Activated CD4-positive, alpha-beta memory T cell treated with anti-CD3 and anti-CD28 coated beads, Interleukin-2, amount 10 ng/mL, durations not matched to agents 7 days and 5 days (primary cell): ENCODE results near the gene PRRX1. TPM values are rescaled to one million over a fixed set of nuclear protein-coding genes. Genes with fewer than 3 reads are reported as not detected.

Experiments
- CTCF ChIA-PET: fragments of 350-600 bp; sonication (Branson Sonifier 250); formaldehyde crosslinking; loops from one replicate; lab custom pipeline; 2021; ENCODE audit warnings: antibody characterized with exemption, inconsistent platforms; lab: Charles Lee
- POLR2A ChIA-PET: fragments of 350-600 bp; sonication (Branson Sonifier 250); formaldehyde crosslinking; loops from one replicate; lab custom pipeline; 2021; ENCODE audit warnings: antibody characterized with exemption; lab: Charles Lee
- DNase-seq: peaks from one replicate; pipeline ENCODE4 v3.0.0-alpha.2; 2020
- H3K27ac Mint-ChIP-seq: one replicate; pipeline ENCODE4 v1.8.0; 2021; ENCODE audit warnings: mild to moderate bottlenecking, mixed read lengths
- H3K27me3 Mint-ChIP-seq: one replicate; pipeline ENCODE4 v1.8.0; 2021; ENCODE audit warnings: mixed read lengths
- H3K36me3 Mint-ChIP-seq: one replicate; pipeline ENCODE4 v1.8.0; 2021; ENCODE audit warnings: low read depth, mixed read lengths
- H3K4me1 Mint-ChIP-seq: one replicate; pipeline ENCODE4 v1.8.0; 2021; ENCODE audit warnings: mixed read lengths
- H3K4me3 Mint-ChIP-seq: one replicate; pipeline ENCODE4 v1.8.0; 2021; ENCODE audit warnings: mild to moderate bottlenecking, mixed read lengths
- H3K9me3 Mint-ChIP-seq: one replicate; pipeline ENCODE4 v1.8.0; 2021; ENCODE audit warnings: mixed read lengths
- total RNA-seq, 2 experiments: library from RNA; stranded (reverse); gene quantifications; one replicate each; pipeline ENCODE4 v1.2.3, GENCODE V29; 2021

PRRX1 gene
- total RNA-seq, 2 experiments from 2014 or later, result not detected

DNA sequence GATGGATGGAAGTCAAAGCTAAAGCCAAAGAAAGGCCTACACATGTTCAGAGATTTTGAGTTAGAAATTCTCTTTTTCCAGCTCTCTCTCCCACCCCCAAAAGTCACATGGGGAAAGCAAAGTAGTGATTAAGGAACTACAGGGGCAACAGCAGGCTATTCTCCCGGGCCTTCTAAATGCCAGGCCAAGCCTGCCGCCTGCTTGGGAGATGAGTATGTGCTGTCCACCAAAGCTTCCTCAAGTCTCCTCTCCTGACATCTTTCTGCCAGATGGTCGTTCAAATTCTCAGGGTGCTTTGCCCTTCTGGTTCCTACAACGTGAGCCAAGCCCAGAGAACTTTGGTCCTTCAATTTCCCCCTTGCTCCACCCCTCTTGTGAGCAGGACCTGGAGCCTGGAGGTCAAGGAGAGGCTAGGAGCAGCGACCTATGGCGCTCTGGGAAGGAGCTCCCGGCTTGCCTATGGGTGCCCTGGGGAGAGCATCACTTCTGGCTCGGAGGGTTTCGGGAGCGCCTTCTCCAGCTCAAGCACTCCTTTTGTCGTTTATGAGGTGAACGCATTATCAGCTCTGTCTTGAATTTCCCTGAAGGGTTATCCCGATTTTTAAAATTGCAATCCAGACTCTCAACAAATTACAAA is 4.4 kb upstream of the PRRX1 start:
- H3K27ac Mint-ChIP-seq, result no peak overlapping the region
- ChIA-PET CTCF (no interaction called here), POLR2A (no interaction called here)
- peaks cover 62% of the 10 kb centered on the region for H3K27me3 Mint-ChIP-seq
- DNase-seq, result no peak
- H3K4me3 Mint-ChIP-seq, result no peak overlapping the region
- H3K9me3 Mint-ChIP-seq, result no peaks in the 10 kb centered on the region
- peaks cover 7% of the 10 kb centered on the region for H3K4me1 Mint-ChIP-seq
- H3K36me3 Mint-ChIP-seq, result no peaks in the 10 kb centered on the region

DNA sequence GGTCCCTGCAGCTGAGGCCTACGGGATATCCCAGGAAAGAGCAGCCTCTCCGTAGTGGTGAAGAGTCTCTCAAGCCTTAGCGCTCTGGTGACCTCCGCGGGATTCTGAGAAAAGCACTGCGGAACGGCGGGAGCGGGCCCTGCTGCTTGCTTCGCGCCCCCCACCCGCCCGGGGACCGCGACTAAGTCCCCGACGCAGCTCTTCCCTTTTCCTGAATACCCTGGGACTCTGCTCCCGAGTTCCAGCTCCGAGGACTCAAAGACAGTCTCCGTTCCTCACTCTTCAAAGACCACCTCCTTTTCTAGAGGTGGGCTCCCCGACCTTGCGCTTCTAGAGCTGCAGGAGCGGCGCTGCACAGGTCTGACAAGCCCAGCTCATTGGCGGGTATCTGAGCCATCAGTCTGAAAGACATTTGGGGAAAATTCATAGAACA is 3.6 kb upstream of the PRRX1 start:
- peaks cover 70% of the 10 kb centered on the region for H3K27me3 Mint-ChIP-seq
- no peak overlapping the region for H3K27ac Mint-ChIP-seq
- ChIA-PET POLR2A (no interaction called here), CTCF (no interaction called here)
- H3K36me3 Mint-ChIP-seq, result no peaks in the 10 kb centered on the region
- no peak overlapping the region for H3K4me3 Mint-ChIP-seq
- no peaks in the 10 kb centered on the region for H3K9me3 Mint-ChIP-seq
- H3K4me1 Mint-ChIP-seq, result peaks cover 14% of the 10 kb centered on the region
- no peak for DNase-seq

DNA sequence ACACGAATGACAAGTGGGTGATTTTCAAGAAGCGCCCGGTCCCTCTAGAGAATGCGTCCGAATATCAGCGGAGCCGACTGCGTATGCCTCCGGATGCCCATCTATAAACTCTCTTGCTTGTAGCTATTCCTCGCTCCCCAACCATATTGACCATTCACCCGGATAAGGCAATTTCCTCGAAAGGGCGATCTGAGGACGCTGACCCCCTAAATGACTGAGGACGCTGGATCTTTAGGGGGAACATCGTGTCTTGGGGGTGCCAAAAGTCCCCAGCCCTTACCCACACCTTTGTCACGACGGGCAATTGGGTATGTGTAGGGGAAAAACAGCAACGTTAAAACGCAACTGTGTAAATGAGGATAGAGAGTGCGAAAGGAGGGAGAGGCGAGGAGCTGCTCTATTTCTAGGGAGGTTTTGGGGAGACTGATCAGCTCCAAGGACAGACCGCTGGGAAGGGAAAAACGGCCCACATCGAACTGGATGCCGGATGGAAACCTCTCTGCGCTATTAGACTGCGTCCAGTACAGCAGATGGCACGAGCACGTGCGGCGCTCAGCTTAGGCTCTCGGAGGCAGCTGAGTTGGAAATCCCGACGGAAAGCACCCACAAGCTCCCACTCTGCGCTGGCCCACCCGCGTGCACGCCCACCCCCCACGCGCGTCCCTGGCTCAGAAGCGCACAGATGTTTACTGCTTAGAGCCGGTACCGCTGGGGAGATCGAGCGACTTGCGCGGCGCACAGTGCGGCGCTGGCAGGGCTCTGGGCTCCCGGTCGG is 2.9 kb upstream of the PRRX1 start:
- no peaks in the 10 kb centered on the region for H3K9me3 Mint-ChIP-seq
- POLR2A ChIA-PET, result no interaction called here
- CTCF ChIA-PET, result no interaction called here
- H3K27ac Mint-ChIP-seq, result no peak overlapping the region
- peaks cover 17% of the 10 kb centered on the region for H3K4me1 Mint-ChIP-seq
- H3K4me3 Mint-ChIP-seq, result no peak overlapping the region
- H3K36me3 Mint-ChIP-seq, result peaks cover 3% of the 10 kb centered on the region
- DNase-seq, result no peak
- peaks cover 77% of the 10 kb centered on the region for H3K27me3 Mint-ChIP-seq

DNA sequence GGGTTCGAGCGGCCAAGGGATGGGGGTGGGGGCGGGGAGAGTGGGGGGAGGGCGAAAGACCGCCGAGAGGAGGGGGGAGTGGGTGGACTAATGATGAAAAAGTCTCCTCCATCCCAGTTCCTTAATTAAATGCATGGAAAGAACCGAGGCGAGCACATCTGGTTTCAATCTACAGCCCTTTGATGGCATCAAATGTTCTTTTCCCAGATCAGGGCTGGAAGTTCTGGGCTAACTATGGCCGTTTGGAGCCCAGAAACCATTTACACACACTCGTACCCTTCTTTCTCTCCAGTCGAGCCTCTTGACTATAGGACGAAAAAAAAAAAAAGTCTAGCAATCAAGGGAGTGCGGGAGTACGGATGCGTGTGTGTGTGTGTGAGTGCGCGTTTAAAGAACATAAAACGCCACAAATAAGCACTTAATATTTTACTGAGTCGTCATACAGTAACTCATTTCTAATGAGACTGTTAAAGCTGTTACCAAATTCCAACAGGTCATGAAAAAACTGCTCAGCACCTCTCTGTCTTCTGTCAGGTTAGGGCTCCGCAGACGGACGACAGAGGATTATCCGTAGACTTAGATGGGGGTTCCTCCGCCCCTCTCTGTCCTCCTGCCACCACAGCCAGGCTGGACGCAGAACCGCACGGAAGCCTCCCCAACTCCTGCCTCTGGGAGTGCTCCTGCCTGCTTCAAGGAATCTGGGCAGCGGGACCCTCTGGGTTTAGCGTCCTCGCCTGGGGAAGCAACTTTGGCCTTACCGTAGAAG is 2.1 kb upstream of the PRRX1 start:
- Mint-ChIP-seq H3K36me3 (peaks cover 3% of the 10 kb centered on the region), H3K9me3 (no peaks in the 10 kb centered on the region), H3K4me3 (no peak overlapping the region), H3K4me1 (peaks cover 18% of the 10 kb centered on the region), H3K27me3 (peaks cover 82% of the 10 kb centered on the region), H3K27ac (no peak overlapping the region)
- ChIA-PET POLR2A (no interaction called here), CTCF (no interaction called here)
- DNase-seq, result no peak

DNA sequence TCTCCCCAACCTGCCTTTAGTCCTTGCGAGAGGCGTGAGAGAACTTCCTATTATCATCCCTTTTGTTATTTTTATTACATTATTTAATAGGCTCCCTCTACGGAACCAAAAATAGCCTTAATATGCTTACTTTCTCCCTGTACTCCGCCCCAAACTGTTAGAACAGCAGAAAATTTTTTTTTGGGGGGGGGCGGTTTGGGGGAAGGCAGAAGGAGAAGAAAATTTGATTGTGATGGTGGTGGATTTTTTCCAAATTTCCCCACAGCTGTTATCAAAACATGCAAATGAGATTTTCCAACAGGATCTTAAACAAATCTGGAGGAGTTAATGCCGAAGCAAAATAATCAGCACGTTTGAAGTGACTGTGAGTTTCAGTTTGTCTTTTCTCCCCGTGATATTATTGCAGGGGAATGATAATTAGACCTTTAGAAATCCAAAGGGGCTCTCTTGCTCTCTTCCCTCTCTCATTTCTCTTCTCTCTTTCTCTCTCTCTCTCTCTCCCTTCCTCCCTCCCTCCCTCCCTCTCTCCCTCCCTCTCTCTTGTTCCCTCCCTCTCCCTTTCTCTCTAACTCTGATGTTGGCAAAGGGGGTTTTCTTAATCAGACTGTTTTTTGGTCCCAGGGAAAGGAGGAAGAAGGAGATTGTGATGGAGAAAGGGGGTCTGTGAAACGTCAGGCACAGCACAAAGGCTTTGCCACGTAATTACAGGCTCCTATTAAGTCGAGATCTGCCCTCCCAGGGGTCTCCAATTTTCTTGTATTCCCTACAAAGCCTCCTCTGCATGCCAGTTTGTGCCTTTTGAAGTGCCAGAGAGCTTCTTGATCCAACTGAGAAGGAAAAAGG is 1.1 kb upstream of the PRRX1 start:
- Mint-ChIP-seq H3K36me3 (peaks cover 3% of the 10 kb centered on the region), H3K27me3 (peaks cover 88% of the 10 kb centered on the region), H3K4me3 (no peak overlapping the region), H3K9me3 (no peaks in the 10 kb centered on the region), H3K4me1 (peaks cover 21% of the 10 kb centered on the region), H3K27ac (no peak overlapping the region)
- no peak for DNase-seq
- POLR2A ChIA-PET, result no interaction called here
- CTCF ChIA-PET, result no interaction called here

DNA sequence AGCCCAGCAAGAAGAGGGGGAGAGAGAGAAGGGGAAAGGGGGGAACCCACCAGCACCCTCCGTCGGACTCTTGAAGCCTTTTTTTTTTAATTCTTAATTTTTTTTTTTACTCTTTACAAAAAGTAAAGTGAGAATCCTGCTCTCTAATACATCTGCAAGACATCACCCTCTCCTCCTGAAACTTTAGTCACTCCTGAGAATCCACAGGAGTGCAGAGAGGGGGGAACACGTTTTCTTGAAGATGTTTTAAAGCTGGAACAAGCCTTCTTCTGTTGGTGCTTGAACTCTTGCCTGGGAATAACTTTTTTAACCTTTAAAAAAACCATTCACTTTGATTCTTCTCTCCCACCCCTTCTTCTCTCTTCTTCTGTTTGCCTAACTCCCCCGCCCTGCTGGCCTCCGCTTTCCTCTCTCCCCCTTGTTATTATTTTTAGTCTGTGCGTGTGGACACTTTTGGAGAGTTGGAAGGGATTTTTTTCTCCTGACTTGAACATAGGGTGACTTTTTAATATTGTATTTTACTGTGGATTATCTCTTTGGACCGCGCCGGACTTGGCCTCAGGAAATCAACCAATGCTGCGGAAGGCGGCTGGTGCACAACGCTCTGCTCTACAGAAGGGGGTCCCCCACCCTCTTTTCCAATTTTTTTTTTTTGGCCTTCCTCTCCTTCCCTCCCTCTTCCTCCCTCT is 383 bp upstream of the PRRX1 start:
- Mint-ChIP-seq H3K4me3 (no peak overlapping the region), H3K4me1 (peaks cover 28% of the 10 kb centered on the region), H3K27me3 (peaks cover 89% of the 10 kb centered on the region), H3K27ac (no peak overlapping the region), H3K36me3 (peaks cover 3% of the 10 kb centered on the region), H3K9me3 (no peaks in the 10 kb centered on the region)
- ChIA-PET POLR2A (no interaction called here), CTCF (no interaction called here)
- DNase-seq, result no peak

DNA sequence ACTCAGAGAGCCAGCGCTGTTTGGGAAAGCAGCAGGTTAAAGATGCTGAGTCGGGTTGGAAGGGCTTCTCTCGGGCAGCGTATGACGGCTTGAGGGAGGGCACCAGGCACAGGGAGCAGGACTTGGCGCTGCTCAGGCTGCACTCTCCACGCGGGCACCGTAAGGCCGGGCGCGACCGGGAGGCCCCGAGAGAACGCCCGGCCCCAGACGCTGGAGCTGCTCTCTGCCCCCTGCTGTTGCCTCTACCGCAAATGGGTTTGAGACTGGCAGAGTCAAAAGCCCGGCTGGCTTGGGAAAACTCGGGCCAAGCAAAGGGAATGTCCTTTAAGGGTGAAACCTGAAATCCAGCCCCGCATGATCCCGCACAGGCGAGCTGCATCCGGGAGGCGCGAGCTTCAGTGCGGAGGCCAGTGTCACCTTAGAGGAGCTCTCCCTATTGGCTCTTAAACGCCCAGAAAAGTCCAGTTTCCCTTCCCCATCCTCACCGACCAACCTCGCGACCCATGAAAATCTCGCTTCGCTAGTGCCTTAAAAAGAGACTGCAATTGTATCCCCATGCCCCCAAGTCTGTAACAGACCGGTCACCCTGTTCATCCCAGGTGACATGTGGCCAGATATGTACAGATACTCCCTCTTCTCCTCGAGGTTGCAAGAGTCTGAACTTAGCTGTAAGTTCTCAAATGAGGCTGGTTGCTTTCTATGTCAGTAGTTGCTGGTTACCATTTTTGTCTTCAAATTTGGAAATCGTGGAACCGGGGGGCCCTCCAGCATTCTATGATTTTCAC is 1.1 kb downstream of the PRRX1 start:
- no peak overlapping the region for H3K4me3 Mint-ChIP-seq
- peaks cover 28% of the 10 kb centered on the region for H3K4me1 Mint-ChIP-seq
- ChIA-PET POLR2A (no interaction called here), CTCF (no interaction called here)
- DNase-seq, result no peak
- H3K36me3 Mint-ChIP-seq, result peaks cover 3% of the 10 kb centered on the region
- H3K9me3 Mint-ChIP-seq, result no peaks in the 10 kb centered on the region
- H3K27me3 Mint-ChIP-seq, result peaks cover 90% of the 10 kb centered on the region
- no peak overlapping the region for H3K27ac Mint-ChIP-seq

DNA sequence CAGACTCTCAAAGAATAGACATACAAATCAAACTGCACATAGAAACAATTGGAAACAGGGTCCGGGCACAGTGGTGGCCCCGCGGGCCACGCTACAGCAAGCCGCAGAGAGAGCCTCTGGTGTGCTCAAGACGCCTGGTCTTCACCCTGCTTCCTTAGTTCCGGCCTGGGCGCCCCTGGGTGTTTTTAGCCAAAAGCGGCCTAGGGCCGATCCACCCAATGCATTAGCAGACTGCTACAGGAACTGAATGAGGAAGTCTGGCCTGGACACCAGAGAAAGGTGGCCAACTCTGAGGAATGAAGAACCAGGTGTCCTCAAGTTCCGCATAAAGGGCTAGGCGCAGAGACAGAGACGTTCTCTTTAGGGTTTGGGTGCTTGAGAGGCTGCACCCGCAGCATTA is 1.7 kb downstream of the PRRX1 start:
- no peak for DNase-seq
- ChIA-PET POLR2A (no interaction called here), CTCF (no interaction called here)
- Mint-ChIP-seq H3K27me3 (peaks cover 90% of the 10 kb centered on the region), H3K9me3 (no peaks in the 10 kb centered on the region), H3K4me3 (no peak overlapping the region), H3K4me1 (peaks cover 28% of the 10 kb centered on the region), H3K36me3 (peaks cover 3% of the 10 kb centered on the region), H3K27ac (no peak overlapping the region)

DNA sequence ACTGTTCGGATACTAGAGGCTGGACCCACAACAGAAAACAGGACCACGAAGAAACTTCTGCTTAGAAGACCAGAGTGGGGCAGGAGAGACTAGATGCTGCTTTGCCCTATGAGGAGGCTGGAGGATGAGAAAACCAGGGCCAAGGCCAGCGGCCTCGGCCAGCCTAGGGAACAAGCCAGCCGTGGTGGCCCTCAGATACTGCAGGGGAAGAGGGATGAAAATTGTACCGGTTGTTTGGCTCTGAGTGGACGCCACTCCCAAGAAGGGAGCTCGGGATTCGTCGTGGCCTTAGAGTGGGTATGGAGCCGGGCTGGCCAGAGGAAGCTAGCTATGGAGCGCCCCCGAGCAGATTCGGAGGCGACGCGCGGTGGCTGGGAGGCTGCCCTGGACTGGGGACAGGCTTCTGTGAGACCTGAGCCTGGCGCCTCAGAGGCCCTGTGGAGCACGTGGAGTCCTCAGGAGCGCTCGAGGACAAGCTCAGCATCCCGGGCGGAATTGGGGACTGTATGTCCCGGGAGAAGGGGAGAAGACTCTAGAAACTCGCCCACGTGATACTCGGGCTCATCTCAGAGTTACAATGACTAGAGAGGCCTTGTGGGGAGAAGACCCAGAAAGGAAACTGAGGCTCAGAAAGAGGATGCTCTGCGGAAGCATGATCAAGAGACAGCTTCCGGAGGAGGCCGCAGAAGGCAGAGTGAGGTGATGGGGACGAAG is 2.8 kb downstream of the PRRX1 start:
- Mint-ChIP-seq H3K4me1 (peaks cover 23% of the 10 kb centered on the region), H3K27ac (no peak overlapping the region), H3K36me3 (peaks cover 3% of the 10 kb centered on the region), H3K27me3 (peaks cover 93% of the 10 kb centered on the region), H3K9me3 (no peaks in the 10 kb centered on the region), H3K4me3 (no peak overlapping the region)
- DNase-seq, result no peak
- CTCF ChIA-PET, result no interaction called here
- POLR2A ChIA-PET, result no interaction called here

DNA sequence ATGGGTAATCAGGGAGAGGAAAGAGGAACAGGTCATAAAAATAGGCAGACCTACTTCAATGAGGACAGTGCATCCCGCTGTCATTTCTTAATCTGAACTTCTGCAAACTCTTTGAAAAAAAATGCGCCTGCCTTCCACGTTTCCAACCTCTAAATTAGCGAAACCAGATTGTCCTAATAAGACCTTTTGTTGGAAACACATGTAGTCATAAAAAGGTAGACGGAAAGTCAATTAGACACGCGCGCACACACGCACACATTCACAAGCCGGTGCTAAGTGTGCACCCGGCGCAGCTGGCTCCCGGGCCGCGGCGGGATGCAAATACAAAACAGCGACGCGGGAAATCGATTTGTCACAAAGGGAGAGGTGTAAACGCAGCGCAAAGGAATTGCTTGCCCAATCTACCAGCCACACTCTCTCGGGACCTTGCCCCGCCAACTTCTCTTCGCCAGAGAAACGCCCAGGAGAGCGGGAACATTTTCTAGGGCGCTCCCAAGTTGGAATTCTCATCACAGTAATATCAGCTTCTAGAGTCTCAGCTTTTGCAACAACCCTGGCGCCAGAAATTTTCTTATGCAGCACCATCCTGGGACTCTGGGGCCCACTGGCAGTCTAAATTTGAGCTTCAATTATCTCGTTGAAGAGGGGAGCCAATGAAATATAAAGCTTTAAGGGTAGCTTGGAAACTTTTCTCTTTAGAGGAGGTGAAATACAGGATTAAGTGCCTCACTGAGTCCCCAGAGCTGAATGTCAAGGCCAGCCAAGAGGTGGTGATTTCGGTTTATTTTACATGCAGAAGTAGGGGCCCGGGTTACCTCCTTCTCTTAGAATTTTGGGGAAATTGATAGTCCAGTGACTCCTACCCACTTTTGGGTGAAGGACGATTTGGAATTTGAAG is 4.5 kb downstream of the PRRX1 start:
- Mint-ChIP-seq H3K9me3 (no peaks in the 10 kb centered on the region), H3K4me3 (no peak overlapping the region), H3K36me3 (peaks cover 3% of the 10 kb centered on the region), H3K4me1 (peaks cover 23% of the 10 kb centered on the region), H3K27me3 (peaks cover 91% of the 10 kb centered on the region), H3K27ac (no peak overlapping the region)
- no peak for DNase-seq
- ChIA-PET CTCF (no interaction called here), POLR2A (no interaction called here)

DNA sequence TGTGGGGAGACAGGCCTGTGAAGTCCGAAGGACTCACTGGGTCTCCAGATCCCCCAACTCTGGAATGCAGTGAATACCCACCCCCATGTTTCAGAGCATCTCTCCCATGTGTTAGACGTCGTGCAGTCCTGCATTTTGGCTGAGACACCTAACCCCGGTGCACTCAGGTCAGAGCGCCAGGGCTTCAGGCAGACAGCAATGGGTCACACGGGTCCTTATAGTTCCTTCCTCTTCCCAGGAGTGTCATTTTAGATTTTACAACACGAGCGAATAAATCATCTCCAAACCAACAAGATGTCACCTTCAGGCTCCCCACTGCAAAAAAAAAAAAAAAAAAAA is 5.1 kb downstream of the PRRX1 start:
- H3K9me3 Mint-ChIP-seq, result no peaks in the 10 kb centered on the region
- no peak for DNase-seq
- peaks cover 91% of the 10 kb centered on the region for H3K27me3 Mint-ChIP-seq
- POLR2A ChIA-PET, result no interaction called here
- no peak overlapping the region for H3K27ac Mint-ChIP-seq
- H3K36me3 Mint-ChIP-seq, result peaks cover 3% of the 10 kb centered on the region
- CTCF ChIA-PET, result no interaction called here
- peaks cover 21% of the 10 kb centered on the region for H3K4me1 Mint-ChIP-seq
- H3K4me3 Mint-ChIP-seq, result no peak overlapping the region
